Activated naive CD4-positive, alpha-beta T cell treated with anti-CD3 and anti-CD28 coated beads for 36 hours (primary cell): ENCODE measurements around the gene NMS. TPM values are rescaled to one million over a fixed set of nuclear protein-coding genes. Genes with fewer than 3 reads are reported as not detected.
A peak's percentile ranks its signal among the peaks of the same experiment; 100 is the strongest.

Source experiments
- CTCF ChIA-PET: fragments of 350-600 bp; sonication (Branson Sonifier 250); formaldehyde crosslinking; loops from one replicate; lab custom pipeline; 2021; ENCODE audit warnings: antibody characterized with exemption; lab: Charles Lee
- DNase-seq: peaks from one replicate; pipeline ENCODE4 v3.0.0-alpha.2; 2020
- H3K27ac Mint-ChIP-seq: one replicate; pipeline ENCODE4 v1.8.0; 2021; ENCODE audit warnings: mild to moderate bottlenecking, mixed read lengths
- H3K27me3 Mint-ChIP-seq: one replicate; pipeline ENCODE4 v1.8.0; 2021; ENCODE audit warnings: low read depth, mixed read lengths
- H3K36me3 Mint-ChIP-seq: one replicate; pipeline ENCODE4 v1.8.0; 2021; ENCODE audit warnings: low read depth, mixed read lengths
- H3K4me1 Mint-ChIP-seq: one replicate; pipeline ENCODE4 v1.8.0; 2021; ENCODE audit warnings: low read depth, mixed read lengths
- H3K4me3 Mint-ChIP-seq: one replicate; pipeline ENCODE4 v1.8.0; 2021; ENCODE audit warnings: mild to moderate bottlenecking, moderate library complexity, mixed read lengths
- H3K9me3 Mint-ChIP-seq: one replicate; pipeline ENCODE4 v1.8.0; 2021; ENCODE audit warnings: mixed read lengths
- intact Hi-C: fragments of 100-400 bp; cut with micrococcal nuclease; formaldehyde crosslinking; loops from one replicate; pipeline ENCODE4 v1.15.1; 2023
- total RNA-seq, 2 experiments: library from RNA; stranded (reverse); gene quantifications; one replicate each; pipeline ENCODE4 v1.2.3, GENCODE V29; 2021

Gene NMS
- not detected for total RNA-seq

- no peak within 1 kb of the TSS for H3K27ac Mint-ChIP-seq
- intact Hi-C loops = no loop called here
- no peaks in the 10 kb centered on the region for H3K36me3 Mint-ChIP-seq
- H3K4me1 Mint-ChIP-seq = no peaks in the 10 kb centered on the region
- no peak for DNase-seq
- CTCF ChIA-PET = no interaction called here
- no peak within 1 kb of the TSS for H3K4me3 Mint-ChIP-seq
- H3K9me3 Mint-ChIP-seq = no peaks in the 10 kb centered on the region
- peaks cover 21% of the 10 kb centered on the region for H3K27me3 Mint-ChIP-seq
These were observed at the start of gene NMS for GRCh38 chr2:100470182-100470581. Gene NMS, plus strand, starts transcription at chr2:100470482. Its CDS starts 7 bp downstream, at chr2:100470489.

- intact Hi-C loops = no loop called here
- no peaks in the 10 kb centered on the region for H3K27me3 Mint-ChIP-seq
- peaks cover 8% of the 10 kb centered on the region for H3K4me1 Mint-ChIP-seq
- H3K27ac Mint-ChIP-seq = no peak overlapping the region
- H3K36me3 Mint-ChIP-seq = no peaks in the 10 kb centered on the region
- CTCF ChIA-PET = no interaction called here
- H3K9me3 Mint-ChIP-seq = no peaks in the 10 kb centered on the region
- no peak overlapping the region for H3K4me3 Mint-ChIP-seq
- peak; percentile 12 for DNase-seq
These were observed 47.8 kb upstream of the NMS start for GRCh38 chr2:100422320-100423055.

- intact Hi-C loops = no loop called here
- H3K4me3 Mint-ChIP-seq = no peak overlapping the region
- H3K27ac Mint-ChIP-seq = no peak overlapping the region
These were observed 46.7 kb upstream of the NMS start for GRCh38 chr2:100423631-100424030.

GRCh38 chr2:100424277-100424875 lies 45.9 kb upstream of the NMS start:
- Mint-ChIP-seq H3K27me3 (no peaks in the 10 kb centered on the region), H3K27ac (no peak overlapping the region), H3K4me1 (peaks cover 4% of the 10 kb centered on the region), H3K4me3 (no peak overlapping the region), H3K9me3 (peaks cover 6% of the 10 kb centered on the region), H3K36me3 (no peaks in the 10 kb centered on the region)
- intact Hi-C loops = no loop called here
- CTCF ChIA-PET = no interaction called here
- no peak for DNase-seq

More at GRCh38 chr2:100423631-100424030, 46.7 kb upstream of the NMS start:
- Mint-ChIP-seq H3K36me3 (no peaks in the 10 kb centered on the region), H3K27me3 (no peaks in the 10 kb centered on the region), H3K4me1 (peaks cover 5% of the 10 kb centered on the region), H3K9me3 (no peaks in the 10 kb centered on the region)
- CTCF ChIA-PET = interaction anchor here (0.6 kb wide), 1 partner anchor 1346 kb away, joined by 3 read pairs; no protein-coding TSS in a partner anchor
- DNase-seq = no peak

- H3K36me3 Mint-ChIP-seq = no peaks in the 10 kb centered on the region
- DNase-seq = no peak
- no peak overlapping the region for H3K27ac Mint-ChIP-seq
- intact Hi-C loops = loop anchor here (5.0 kb wide), 2 partner anchors 182 to 562 kb away; no protein-coding TSS in a partner anchor
- peaks cover 6% of the 10 kb centered on the region for H3K9me3 Mint-ChIP-seq
- no peaks in the 10 kb centered on the region for H3K27me3 Mint-ChIP-seq
- peaks cover 4% of the 10 kb centered on the region for H3K4me1 Mint-ChIP-seq
- CTCF ChIA-PET = interaction anchor here (0.7 kb wide), 2 partner anchors 11 to 880 kb away, joined by 3 read pairs; no protein-coding TSS in a partner anchor
- no peak overlapping the region for H3K4me3 Mint-ChIP-seq
These were observed 45.2 kb upstream of the NMS start for GRCh38 chr2:100425107-100425506.

- intact Hi-C loops = loop anchor here (5.0 kb wide), 2 partner anchors 182 to 562 kb away; no protein-coding TSS in a partner anchor
- H3K9me3 Mint-ChIP-seq = peaks cover 11% of the 10 kb centered on the region
These were observed 44.5 kb upstream of the NMS start for GRCh38 chr2:100425573-100426383.

GRCh38 chr2:100426384-100426720 lies 43.9 kb upstream of the NMS start:
- intact Hi-C loops = loop anchor here (5.0 kb wide), 2 partner anchors 181 to 561 kb away; no protein-coding TSS in a partner anchor
- Mint-ChIP-seq H3K36me3 (no peaks in the 10 kb centered on the region), H3K9me3 (peaks cover 11% of the 10 kb centered on the region), H3K27me3 (no peaks in the 10 kb centered on the region), H3K27ac (no peak overlapping the region), H3K4me3 (no peak overlapping the region), H3K4me1 (peaks cover 4% of the 10 kb centered on the region)
- CTCF ChIA-PET = interaction anchor here (0.7 to 1.0 kb wide), 2 partner anchors 37 to 451 kb away, joined by 3 read pairs; no protein-coding TSS in a partner anchor
- DNase-seq = no peak

More at GRCh38 chr2:100425573-100426383, 44.5 kb upstream of the NMS start:
- CTCF ChIA-PET = interaction anchor here (0.7 to 1.0 kb wide), 4 partner anchors 11 to 881 kb away, joined by 3 read pairs; no protein-coding TSS in a partner anchor
- Mint-ChIP-seq H3K27ac (no peak overlapping the region), H3K4me3 (no peak overlapping the region), H3K36me3 (no peaks in the 10 kb centered on the region), H3K4me1 (peaks cover 4% of the 10 kb centered on the region), H3K27me3 (no peaks in the 10 kb centered on the region)
- no peak for DNase-seq

GRCh38 chr2:100427111-100427510 lies 43.2 kb upstream of the NMS start:
- no peaks in the 10 kb centered on the region for H3K27me3 Mint-ChIP-seq
- DNase-seq = no peak
- peaks cover 4% of the 10 kb centered on the region for H3K4me1 Mint-ChIP-seq
- no peak overlapping the region for H3K27ac Mint-ChIP-seq
- H3K4me3 Mint-ChIP-seq = no peak overlapping the region
- H3K36me3 Mint-ChIP-seq = no peaks in the 10 kb centered on the region
- intact Hi-C loops = loop anchor here (5.0 kb wide), 2 partner anchors 180 to 560 kb away; no protein-coding TSS in a partner anchor
- H3K9me3 Mint-ChIP-seq = peaks cover 11% of the 10 kb centered on the region
- CTCF ChIA-PET = interaction anchor here (0.6 kb wide), 1 partner anchor 123 kb away, joined by 5 read pairs; no protein-coding TSS in a partner anchor

- Mint-ChIP-seq H3K27ac (no peak overlapping the region), H3K9me3 (peaks cover 11% of the 10 kb centered on the region), H3K36me3 (no peaks in the 10 kb centered on the region), H3K4me3 (no peak overlapping the region), H3K4me1 (peaks cover 4% of the 10 kb centered on the region), H3K27me3 (no peaks in the 10 kb centered on the region)
- DNase-seq = peak; percentile 89
- CTCF ChIA-PET = interaction anchor here (0.6 kb wide), 3 partner anchors 121 to 153 kb away, joined by 3 to 5 read pairs (median 5); no protein-coding TSS in a partner anchor
- intact Hi-C loops = loop anchor here (5.0 kb wide), 2 partner anchors 180 to 560 kb away; no protein-coding TSS in a partner anchor
These were observed 42.5 kb upstream of the NMS start for GRCh38 chr2:100427627-100428258.

GRCh38 chr2:100429726-100430125 lies 40.6 kb upstream of the NMS start:
- CTCF ChIA-PET = interaction anchor here (0.6 kb wide), 1 partner anchor 19 kb away, joined by 5 read pairs; no protein-coding TSS in a partner anchor
- H3K4me1 Mint-ChIP-seq = peaks cover 4% of the 10 kb centered on the region

GRCh38 chr2:100437751-100438150 lies 32.5 kb upstream of the NMS start:
- intact Hi-C loops = no loop called here
- CTCF ChIA-PET = interaction anchor here (0.7 kb wide), 1 partner anchor 1593 kb away, joined by 3 read pairs; no protein-coding TSS in a partner anchor
- no peak for DNase-seq
- no peaks in the 10 kb centered on the region for H3K36me3 Mint-ChIP-seq
- no peaks in the 10 kb centered on the region for H3K27me3 Mint-ChIP-seq
- no peak overlapping the region for H3K27ac Mint-ChIP-seq
- no peaks in the 10 kb centered on the region for H3K9me3 Mint-ChIP-seq
- H3K4me1 Mint-ChIP-seq = no peaks in the 10 kb centered on the region
- no peak overlapping the region for H3K4me3 Mint-ChIP-seq

More at GRCh38 chr2:100429726-100430125, 40.6 kb upstream of the NMS start:
- no peaks in the 10 kb centered on the region for H3K27me3 Mint-ChIP-seq
- intact Hi-C loops = loop anchor here (5.0 kb wide), 2 partner anchors 178 to 558 kb away; no protein-coding TSS in a partner anchor
- H3K9me3 Mint-ChIP-seq = peaks cover 11% of the 10 kb centered on the region
- no peak overlapping the region for H3K27ac Mint-ChIP-seq
- DNase-seq = no peak
- H3K4me3 Mint-ChIP-seq = no peak overlapping the region
- no peaks in the 10 kb centered on the region for H3K36me3 Mint-ChIP-seq
